ENCODE data around the gene MFSD2A. TPM values are rescaled to one million over a fixed set of nuclear protein-coding genes. Genes with fewer than 3 reads are reported as not detected.

MFSD2A gene
- total RNA-seq, 1 experiment from 2014 or later = 8.0 TPM

DNA sequence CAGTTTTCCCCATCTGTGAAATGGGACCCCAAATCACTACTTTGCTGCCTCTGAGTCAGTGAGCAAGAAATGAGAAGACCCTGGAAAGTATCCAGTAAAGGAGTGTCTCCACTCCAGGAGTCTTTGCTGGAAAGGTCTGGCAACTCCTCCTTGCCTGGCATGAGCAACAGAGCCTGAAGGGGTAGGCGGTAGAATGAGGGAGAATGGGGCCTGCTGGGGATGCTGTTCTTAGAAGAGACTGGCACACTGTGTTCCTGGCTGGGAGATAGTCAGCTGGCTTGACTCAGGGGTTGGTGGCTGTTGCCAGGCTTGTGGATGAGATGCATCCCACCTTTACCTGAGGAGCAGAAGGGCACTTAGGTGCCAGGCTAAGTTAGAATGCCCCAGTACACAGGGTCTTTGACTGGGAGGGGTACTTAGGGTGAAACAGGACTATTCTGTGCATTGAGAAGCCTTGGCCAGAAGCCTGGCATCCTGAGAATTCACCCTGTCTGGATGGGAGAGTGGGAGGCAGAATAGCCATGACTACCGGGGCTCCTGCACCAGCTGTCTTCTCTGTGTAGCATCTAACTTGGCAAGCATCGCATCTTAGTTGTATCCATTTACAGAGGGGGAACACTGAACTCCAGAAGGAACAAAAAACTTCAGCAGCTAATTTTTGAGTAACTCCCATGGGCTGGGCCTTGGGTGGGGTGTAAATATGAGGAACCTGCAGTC is 2.5 kb downstream of the MFSD2A start:
- Histone ChIP-seq H3K4me1 (ENCODE audit: control insufficient read depth in 1 of 2, insufficient read depth in 2 of 2, low read length in 2 of 2) (peaks cover 10 to 23% of the 10 kb centered on the region in 2 experiments), H3K36me3 (ENCODE audit: control insufficient read depth in 1 of 2, insufficient read depth in 2 of 2, low read length in 2 of 2) (0 out of 4 replicates have a peak, but pooled peaks cover 0 to 2% of the 10 kb centered on the region in 2 experiments), H3K27me3 (ENCODE audit: insufficient read depth, low read length) (no peaks in the 10 kb centered on the region), H3K4me2 (ENCODE audit: low read length) (no peak overlapping the region), H3K9ac (ENCODE audit: low read length) (no peak overlapping the region), H2AFZ (ENCODE audit: low read depth, low read length, poor library complexity, severe bottlenecking) (no peak overlapping the region), H4K20me1 (ENCODE audit: insufficient read depth) (no peaks in the 10 kb centered on the region), H3K4me3 (replicated peaks in 1 of 2; ENCODE audit: low read depth in 1 of 2, low read length in 2 of 2) (no peak overlapping the region), H3K9me3 (ENCODE audit: control insufficient read depth in 1 of 2, insufficient read depth in 1 of 2, low read depth in 1 of 2, low read length in 2 of 2) (no peaks in the 10 kb centered on the region), H3K9me2 (ENCODE audit: insufficient read depth) (no peaks in the 10 kb centered on the region), H3K27ac (ENCODE audit: low read depth, low read length) (no peak overlapping the region), H3K79me2 (ENCODE audit: insufficient read depth, low read length) (0 out of 2 replicates have a peak, but pooled peaks cover 8% of the 10 kb centered on the region)
- ChIA-PET POLR2A (interaction anchor here (0.6 to 1.3 kb wide), 3 partner anchors 18 to 103 kb away, joined by 3 to 5 read pairs (median 3); no protein-coding TSS in a partner anchor), RAD21 (ENCODE audit: low non-redundant PET in 1 of 2, low total read pairs in 2 of 2, uncharacterized antibody in 2 of 2, unreplicated experiment in 2 of 2) (no interaction called here), CTCF (no interaction called here)
- no peak for DNase-seq (ENCODE audit: low read depth, low spot score)
- intact Hi-C loops (cut with micrococcal nuclease) = no loop called here
- no TSS peak for BruUV-seq (replicated peaks)
- ATAC-seq = no peak
- TF ChIP-seq, protein P1, sequence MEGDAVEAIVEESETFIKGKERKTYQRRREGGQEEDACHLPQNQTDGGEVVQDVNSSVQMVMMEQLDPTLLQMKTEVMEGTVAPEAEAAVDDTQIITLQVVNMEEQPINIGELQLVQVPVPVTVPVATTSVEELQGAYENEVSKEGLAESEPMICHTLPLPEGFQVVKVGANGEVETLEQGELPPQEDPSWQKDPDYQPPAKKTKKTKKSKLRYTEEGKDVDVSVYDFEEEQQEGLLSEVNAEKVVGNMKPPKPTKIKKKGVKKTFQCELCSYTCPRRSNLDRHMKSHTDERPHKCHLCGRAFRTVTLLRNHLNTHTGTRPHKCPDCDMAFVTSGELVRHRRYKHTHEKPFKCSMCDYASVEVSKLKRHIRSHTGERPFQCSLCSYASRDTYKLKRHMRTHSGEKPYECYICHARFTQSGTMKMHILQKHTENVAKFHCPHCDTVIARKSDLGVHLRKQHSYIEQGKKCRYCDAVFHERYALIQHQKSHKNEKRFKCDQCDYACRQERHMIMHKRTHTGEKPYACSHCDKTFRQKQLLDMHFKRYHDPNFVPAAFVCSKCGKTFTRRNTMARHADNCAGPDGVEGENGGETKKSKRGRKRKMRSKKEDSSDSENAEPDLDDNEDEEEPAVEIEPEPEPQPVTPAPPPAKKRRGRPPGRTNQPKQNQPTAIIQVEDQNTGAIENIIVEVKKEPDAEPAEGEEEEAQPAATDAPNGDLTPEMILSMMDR (IDR thresholded peaks at IDR 0.05 in 2 of 3, conservative IDR thresholded peaks at IDR 0.05 in 1 of 3; ENCODE audit: borderline replicate concordance in 1 of 3, insufficient read depth in 1 of 3, low read depth in 2 of 3, low read length in 2 of 3) = no peak
- TF ChIP-seq POLR2A (IDR thresholded peaks at IDR 0.05; ENCODE audit: borderline replicate concordance, extremely low read depth, insufficient read depth, insufficient read length) (no peak), SP1 (IDR thresholded peaks at IDR 0.05; ENCODE audit: low read depth) (no peak), SRF (IDR thresholded peaks at IDR 0.05; ENCODE audit: low read depth) (no peak), ELF1 (IDR thresholded peaks at IDR 0.05; ENCODE audit: borderline replicate concordance, low read depth) (no peak)
